CD4-positive, alpha-beta T cell (primary cell): ENCODE data around the gene PLEKHG2. TPM values are rescaled to one million over a fixed set of nuclear protein-coding genes. Genes with fewer than 3 reads are reported as not detected.

Experiments
- ATAC-seq: fragments of 200-7000 bp; cut with Tn5 transposase; one replicate; pipeline ENCODE4 v1.10.0; 2022; ENCODE audit warnings: mild to moderate bottlenecking; ENCODE audit not compliant: poor library complexity
- CTCF ChIA-PET: fragments of 350-600 bp; sonication (Branson Sonifier 250); formaldehyde crosslinking; loops from one replicate; lab custom pipeline; 2021; ENCODE audit warnings: antibody characterized with exemption, inconsistent platforms; lab: Charles Lee
- POLR2A ChIA-PET: fragments of 350-600 bp; sonication (Branson Sonifier 250); formaldehyde crosslinking; loops from one replicate; lab custom pipeline; 2021; ENCODE audit warnings: antibody characterized with exemption, inconsistent platforms; lab: Charles Lee
- DNase-seq, 14 experiments: peaks; one replicate each; pipeline ENCODE4 v3.0.0-alpha.2; 2013 to 2020; ENCODE audit warnings: mixed read lengths in 2 of 14
- H3K27ac ChIP-seq, 2 donors: one replicate each; pipeline versions ENCODE4 v1.5.1 to v1.7.0; 2013; ENCODE audit warnings: low read length in 2 of 2, low read depth in 1 of 2, mild to moderate bottlenecking in 1 of 2
- H3K27me3 ChIP-seq, 2 experiments: 1 replicate in 1 of 2; 2 replicates in 1 of 2; pipeline versions ENCODE4 v1.6.1 to v1.7.0; 2013; ENCODE audit warnings: low read length in 2 of 2, control low read depth in 1 of 2, mild to moderate bottlenecking in 1 of 2, moderate library complexity in 1 of 2; ENCODE audit not compliant: insufficient read depth in 2 of 2, control insufficient read depth in 1 of 2
- H3K36me3 ChIP-seq: one replicate; pipeline ENCODE4 v1.6.1; 2013; ENCODE audit warnings: low read length, control low read depth; ENCODE audit not compliant: insufficient read depth
- H3K4me1 ChIP-seq: one replicate; pipeline ENCODE4 v1.6.1; 2013; ENCODE audit warnings: low read length, control low read depth; ENCODE audit not compliant: insufficient read depth
- H3K4me3 ChIP-seq: one replicate; pipeline ENCODE4 v1.5.1; 2013; ENCODE audit warnings: mild to moderate bottlenecking, low read length, moderate library complexity
- H3K9me3 ChIP-seq, 2 experiments: 1 replicate in 1 of 2; 2 replicates in 1 of 2; pipeline versions ENCODE4 v1.6.1 to v1.7.0; 2013; ENCODE audit warnings: low read length in 2 of 2, mild to moderate bottlenecking in 2 of 2, control low read depth in 1 of 2, moderate library complexity in 1 of 2; ENCODE audit not compliant: control insufficient read depth in 1 of 2, insufficient read depth in 1 of 2
- H3K27ac Mint-ChIP-seq: one replicate; pipeline ENCODE4 v1.8.0; 2020; ENCODE audit warnings: mixed read lengths
- H3K27me3 Mint-ChIP-seq: one replicate; pipeline ENCODE4 v1.8.0; 2021; ENCODE audit warnings: mixed read lengths
- H3K36me3 Mint-ChIP-seq: one replicate; pipeline ENCODE4 v1.8.0; 2021; ENCODE audit warnings: low read depth, mixed read lengths
- H3K4me1 Mint-ChIP-seq: one replicate; pipeline ENCODE4 v1.8.0; 2021; ENCODE audit warnings: low read depth, mixed read lengths
- H3K4me3 Mint-ChIP-seq: one replicate; pipeline ENCODE4 v1.8.0; 2020; ENCODE audit warnings: mild to moderate bottlenecking, mixed read lengths
- H3K9me3 Mint-ChIP-seq: one replicate; pipeline ENCODE4 v1.8.0; 2020; ENCODE audit warnings: mixed read lengths
- CTCF ChIP-seq: fragments of 200-600 bp; IDR thresholded peaks from one replicate; pipeline ENCODE4 v1.8.0; 2022; ENCODE audit warnings: antibody characterized with exemption, mild to moderate bottlenecking
- intact Hi-C, 2 experiments: fragments of 100-400 bp; cut with DNase I in 1 of 2; cut with micrococcal nuclease in 1 of 2; formaldehyde crosslinking; loops; one replicate each; pipeline versions ENCODE4 v1.15.1 to v1.9.0; 2023 to 2025; cut with DNase I, micrococcal nuclease
- total RNA-seq, 174 experiments: library from RNA in 2 of 174; stranded (reverse) in 2 of 174; gene quantifications; one replicate each; pipeline ENCODE4 v1.2.3 and lab custom pipeline; 2021 to 2026

PLEKHG2 gene
- total RNA-seq, 2 experiments from 2014 or later: 80.6 to 81.4 TPM

- Histone ChIP-seq H3K36me3 (peaks cover 57% of the 10 kb centered on the region), H3K4me3 (no peak overlapping the region), H3K27me3 (no peaks in the 10 kb centered on the region), H3K27ac (no peak overlapping the region), H3K9me3 (no peaks in the 10 kb centered on the region), H3K4me1 (no peaks in the 10 kb centered on the region)
- H3K27me3 Mint-ChIP-seq: no peaks in the 10 kb centered on the region
- DNase-seq (no peak), ATAC-seq (no peak)
- intact Hi-C loops: no loop called here
- no peaks in the 10 kb centered on the region for H3K4me1 Mint-ChIP-seq
- H3K36me3 Mint-ChIP-seq: peaks cover 78% of the 10 kb centered on the region
- ChIA-PET CTCF (interaction anchor here (1.1 kb wide), 1 partner anchor 139 kb away, joined by 3 read pairs; no protein-coding TSS in a partner anchor), POLR2A (no interaction called here)
- no peak overlapping the region for H3K27ac Mint-ChIP-seq
- H3K4me3 Mint-ChIP-seq: no peak overlapping the region
- TF ChIP-seq CTCF: no peak
- no peaks in the 10 kb centered on the region for H3K9me3 Mint-ChIP-seq
Measured at GRCh38 chr19:39363901-39364457, 48.5 kb upstream of the PLEKHG2 start.

- no peaks in the 10 kb centered on the region for H3K4me1 Mint-ChIP-seq
- no peaks in the 10 kb centered on the region for H3K27me3 ChIP-seq
- no peak for ATAC-seq
- POLR2A ChIA-PET: no interaction called here
- intact Hi-C loops: no loop called here
- peaks cover 76% of the 10 kb centered on the region for H3K36me3 Mint-ChIP-seq
- H3K27ac ChIP-seq: no peak overlapping the region
- H3K4me1 ChIP-seq: no peaks in the 10 kb centered on the region
- CTCF ChIA-PET: no interaction called here
- TF ChIP-seq CTCF: no peak
- H3K36me3 ChIP-seq: peaks cover 60% of the 10 kb centered on the region
- no peak overlapping the region for H3K4me3 Mint-ChIP-seq
- no peak for DNase-seq
- no peaks in the 10 kb centered on the region for H3K9me3 Mint-ChIP-seq
- H3K4me3 ChIP-seq: no peak overlapping the region
- H3K27ac Mint-ChIP-seq: no peak overlapping the region
- H3K9me3 ChIP-seq: no peaks in the 10 kb centered on the region
- H3K27me3 Mint-ChIP-seq: no peaks in the 10 kb centered on the region
Measured at GRCh38 chr19:39365531-39365930, 46.9 kb upstream of the PLEKHG2 start.

GRCh38 chr19:39369200-39369599 lies 43.3 kb upstream of the PLEKHG2 start:
- Histone ChIP-seq H3K27ac (no peak overlapping the region), H3K36me3 (peaks cover 56% of the 10 kb centered on the region), H3K27me3 (no peaks in the 10 kb centered on the region), H3K9me3 (no peaks in the 10 kb centered on the region), H3K4me3 (no peak overlapping the region), H3K4me1 (no peaks in the 10 kb centered on the region)
- no peaks in the 10 kb centered on the region for H3K27me3 Mint-ChIP-seq
- ChIA-PET CTCF (no interaction called here), POLR2A (no interaction called here)
- peaks cover 72% of the 10 kb centered on the region for H3K36me3 Mint-ChIP-seq
- ATAC-seq: no peak
- H3K4me3 Mint-ChIP-seq: no peak overlapping the region
- intact Hi-C loops: no loop called here
- H3K27ac Mint-ChIP-seq: no peak overlapping the region
- DNase-seq: no peak
- no peaks in the 10 kb centered on the region for H3K4me1 Mint-ChIP-seq
- H3K9me3 Mint-ChIP-seq: no peaks in the 10 kb centered on the region
- TF ChIP-seq CTCF: no peak
